NCI-H2227 (cell line): Measurements from ENCODE around the gene NBPF3.
"Not testable (repeated sequence)": the region's sequence is repeated elsewhere in the genome, so short reads cannot be mapped to it uniquely, and the experiment has no call there.

ENCODE experiments used
- DNase-seq: peaks from one replicate; lab custom pipeline; 2025; ENCODE audit not compliant: unreplicated experiment; lab: John Stamatoyannopoulos, UW

NBPF3 gene

DNA sequence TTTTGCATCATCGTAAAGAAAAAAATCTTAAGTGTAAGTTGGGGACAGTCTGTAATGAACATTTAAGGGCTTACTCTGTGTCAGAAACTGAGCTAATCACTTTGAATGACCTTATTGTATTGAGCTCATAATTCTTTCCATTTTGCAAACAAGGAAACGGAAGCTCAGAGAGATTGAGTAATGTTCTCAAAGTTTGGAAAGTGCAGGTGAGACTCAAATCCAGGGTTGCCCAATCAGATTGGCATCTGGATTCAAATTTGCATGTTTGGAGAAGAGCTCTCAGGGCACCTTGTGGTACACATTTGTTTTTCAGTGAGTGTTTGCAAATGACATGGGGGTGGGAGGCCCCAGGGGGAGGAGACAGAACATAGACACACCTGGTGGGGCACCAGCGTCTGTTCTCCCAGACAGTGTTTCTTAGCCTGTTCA, 77.2 kb downstream of the NBPF3 start:
- DNase-seq = no peak

DNA sequence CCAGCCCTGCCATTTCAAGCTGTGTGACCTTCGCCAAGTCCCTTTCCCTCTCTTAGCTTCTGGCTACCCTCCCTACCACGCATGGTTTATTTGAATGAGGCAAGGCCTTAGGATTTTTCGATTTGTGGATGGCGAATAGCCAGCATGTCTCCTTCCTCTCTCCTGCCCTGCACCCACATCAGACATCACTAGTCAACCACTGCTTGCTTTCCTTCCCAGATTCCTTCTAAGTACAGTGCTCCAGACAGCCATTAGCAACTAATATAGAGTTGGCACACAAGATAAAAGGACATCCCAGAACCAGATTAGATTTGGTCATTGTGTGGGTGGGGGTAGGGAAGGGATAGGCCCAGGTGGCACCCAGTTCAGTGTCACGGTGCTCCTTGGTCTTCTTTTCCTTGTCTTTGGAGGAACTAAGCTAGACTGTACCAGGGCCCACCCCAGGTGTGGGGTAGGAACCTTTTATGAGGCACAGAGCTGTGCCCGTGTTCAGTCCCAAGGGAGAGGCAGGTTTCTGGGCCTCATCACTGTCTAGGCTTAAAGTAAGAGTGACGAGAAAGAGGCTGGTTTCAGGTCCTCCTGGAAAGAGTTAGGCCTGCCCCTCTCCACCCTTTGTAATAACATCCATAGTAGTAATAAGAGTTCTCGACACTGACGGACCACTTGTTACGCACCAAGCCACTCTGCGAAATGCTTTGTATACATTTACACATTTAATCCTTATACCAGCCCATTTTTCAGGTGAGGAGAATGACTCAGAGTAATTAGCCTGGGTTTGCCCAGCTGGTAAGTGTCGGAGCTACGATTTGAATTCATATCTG, 77.9 kb downstream of the NBPF3 start:
- DNase-seq = no peak

DNA sequence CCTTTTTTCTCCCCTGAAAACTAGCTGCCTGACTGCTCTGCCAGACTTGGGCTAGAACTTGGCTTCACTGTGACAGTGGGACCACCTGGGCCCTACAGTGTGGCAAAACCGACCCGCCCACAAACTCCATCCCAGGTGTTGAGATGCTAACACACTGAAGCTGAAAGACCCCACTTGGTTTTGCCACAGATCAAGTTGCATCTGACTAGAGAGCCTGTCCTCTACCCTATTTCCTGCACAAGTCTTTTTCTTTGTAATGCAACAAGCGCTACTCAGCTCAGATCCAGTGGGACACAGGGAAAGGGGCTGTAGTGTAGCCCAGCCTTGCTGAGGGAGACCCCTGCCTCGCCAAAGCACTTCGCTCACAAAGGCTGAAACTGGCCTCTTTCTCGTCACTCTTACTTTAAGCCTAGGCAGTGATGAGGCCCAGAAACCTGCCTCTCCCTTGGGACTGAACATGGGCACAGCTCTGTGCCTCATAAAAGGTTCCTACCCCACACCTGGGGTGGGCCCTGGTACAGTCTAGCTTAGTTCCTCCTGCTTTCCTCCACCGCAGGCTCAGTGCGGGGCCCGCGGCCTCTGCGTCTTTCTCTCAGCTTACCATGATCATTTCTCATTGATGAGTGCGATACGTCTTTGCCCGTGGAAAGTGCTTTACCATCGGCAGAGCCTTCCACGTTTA, 79.0 kb downstream of the NBPF3 start:
- DNase-seq = no peak

DNA sequence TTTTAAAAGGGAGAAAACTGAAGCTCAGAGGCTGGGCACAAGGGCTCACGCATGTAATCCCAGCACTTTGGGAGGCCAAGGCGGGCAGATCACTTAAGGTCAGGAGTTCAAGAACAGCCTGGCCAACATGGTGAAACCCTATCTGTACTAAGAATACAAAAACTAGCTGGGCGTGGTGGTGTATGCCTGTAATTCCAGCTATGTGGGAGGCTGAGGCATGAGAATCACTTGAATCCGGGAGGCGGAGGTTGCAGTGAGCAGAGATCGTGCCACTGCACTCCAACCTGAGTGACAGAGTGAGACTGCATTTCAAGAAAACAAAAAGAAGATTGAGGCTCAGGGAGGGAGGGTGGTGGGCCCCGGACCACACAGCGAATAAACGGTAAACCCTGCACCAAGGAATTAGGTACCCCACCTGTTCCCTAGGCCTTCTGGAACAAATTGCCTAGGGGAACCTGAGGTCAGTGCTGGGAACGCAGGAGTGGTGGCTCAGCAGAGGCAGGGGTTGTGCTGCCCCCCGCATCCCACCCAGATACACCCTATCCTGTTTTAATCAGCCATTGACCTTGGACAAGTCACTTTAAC, 79.6 kb downstream of the NBPF3 start:
- DNase-seq = not testable (repeated sequence)

DNA sequence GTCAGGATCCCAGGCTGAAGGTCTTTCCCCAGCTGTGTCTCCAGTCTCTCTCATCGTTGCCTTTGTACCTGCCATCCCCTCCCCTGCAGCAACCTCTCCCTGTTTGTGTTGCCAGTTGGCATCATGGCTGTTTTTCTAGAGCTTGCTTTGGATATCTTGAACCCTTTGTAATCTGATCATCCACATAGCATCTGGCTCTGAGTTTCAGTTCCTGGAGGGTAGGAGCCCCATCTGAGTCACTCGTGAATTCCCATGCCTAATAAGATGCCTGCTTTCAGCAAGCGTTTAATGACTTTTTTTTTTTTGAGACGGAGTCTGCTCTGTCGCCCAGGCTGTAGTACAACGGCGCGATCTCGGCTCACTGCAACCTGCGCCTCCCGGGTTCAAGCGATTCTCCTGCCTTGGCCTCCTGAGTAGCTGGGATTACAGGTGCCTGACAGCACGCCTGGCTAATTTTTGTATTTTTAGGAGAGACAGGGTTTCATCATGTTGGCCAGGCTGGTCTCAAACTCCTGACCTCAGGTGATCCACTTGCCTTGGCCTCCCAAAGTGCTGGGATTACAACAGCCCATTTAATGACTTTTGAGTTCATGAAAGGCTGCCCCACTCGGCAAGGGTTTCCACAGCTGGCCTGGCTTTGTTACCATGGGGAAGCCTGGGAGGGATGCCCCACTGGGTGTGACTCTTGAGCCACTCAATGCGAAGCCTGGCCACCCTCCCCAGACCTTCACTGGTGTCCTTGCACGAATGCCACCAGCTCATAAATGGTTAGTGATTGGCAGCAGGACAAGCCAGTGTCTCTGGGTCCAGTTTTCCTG, 81.2 kb downstream of the NBPF3 start:
- DNase-seq = no peak

DNA sequence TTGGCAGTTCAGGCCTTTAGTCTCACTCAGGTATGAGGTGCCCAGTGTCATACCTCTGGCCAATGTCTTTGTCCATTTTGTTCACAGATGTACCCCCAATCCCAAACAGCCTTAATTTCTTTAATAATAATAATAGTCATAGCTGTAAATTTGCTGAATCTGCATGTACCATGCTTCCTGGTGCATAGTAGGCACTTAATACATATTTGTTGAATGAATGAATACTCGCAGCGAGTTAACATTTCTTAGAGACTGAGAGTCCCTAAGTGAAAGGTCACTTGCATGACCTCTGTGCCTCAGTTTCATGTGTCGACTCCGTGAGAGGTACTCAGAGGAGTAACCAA, 81.8 kb downstream of the NBPF3 start:
- no peak for DNase-seq

DNA sequence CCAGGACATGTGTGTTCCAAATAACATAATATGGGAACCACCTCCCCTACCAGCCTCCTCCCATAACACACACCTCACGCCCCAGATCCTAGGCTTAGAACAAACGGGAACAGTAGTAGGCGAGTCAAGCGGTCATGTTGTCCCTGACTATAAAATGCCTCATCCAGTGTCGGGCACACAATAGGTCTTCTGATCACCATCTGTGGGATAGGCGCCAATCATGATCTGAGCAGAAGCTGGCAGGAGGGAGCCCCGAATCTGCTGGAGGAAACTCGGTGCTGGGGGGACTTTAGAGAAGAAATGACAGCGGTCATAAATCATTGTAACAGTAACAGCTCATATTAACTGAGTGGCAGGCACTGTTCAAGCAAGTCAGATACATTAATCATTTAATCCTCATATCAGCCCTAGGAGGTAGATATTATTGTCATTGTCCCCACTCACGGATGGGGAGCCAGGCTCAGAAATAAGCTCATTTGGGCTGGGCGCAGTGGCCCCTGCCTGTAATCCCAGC, 82.6 kb downstream of the NBPF3 start:
- no peak for DNase-seq

DNA sequence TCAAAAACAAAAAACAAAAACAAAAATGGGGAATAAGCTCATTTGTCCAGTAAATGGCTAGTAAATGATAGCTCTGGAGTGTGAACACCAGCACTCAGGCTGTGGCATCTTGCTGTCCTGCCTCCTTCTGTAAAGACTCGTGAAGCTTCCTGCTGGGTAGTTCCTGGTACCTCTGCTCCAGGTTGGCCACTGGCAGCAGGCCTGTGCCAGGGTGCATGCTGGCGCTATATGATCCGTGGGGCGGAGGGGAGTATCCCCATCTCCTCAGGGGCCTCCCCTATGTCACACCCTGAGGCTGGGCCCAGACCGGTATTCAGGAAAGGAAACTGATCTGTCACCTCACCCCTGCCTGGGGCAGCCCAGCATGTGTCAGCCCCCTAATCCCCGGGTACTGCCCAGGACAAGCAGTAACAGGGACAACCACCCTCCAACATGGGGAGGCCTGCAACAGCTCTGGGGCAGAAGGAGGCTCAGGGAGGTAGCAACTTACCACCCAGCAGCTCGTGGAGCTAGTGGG, 83.4 kb downstream of the NBPF3 start:
- no peak for DNase-seq

DNA sequence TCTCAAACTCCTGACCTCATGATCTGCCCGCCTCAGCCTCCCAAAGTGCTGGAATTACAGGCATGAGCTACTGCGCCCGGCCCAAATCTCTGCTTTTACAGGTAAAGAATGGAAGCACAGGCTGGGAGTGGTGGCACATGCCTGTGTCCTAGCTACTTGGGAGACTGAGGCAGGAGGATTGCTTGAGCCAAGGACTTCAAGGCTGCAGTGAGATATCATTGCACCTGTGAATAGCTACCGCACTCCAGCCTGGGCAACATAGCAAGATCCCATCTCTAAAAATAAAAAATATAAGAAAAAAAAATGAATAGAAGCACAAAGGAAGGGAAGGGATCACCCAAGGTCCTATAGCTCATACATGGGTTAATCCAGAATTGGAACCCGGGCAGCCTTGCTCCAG, 84.3 kb downstream of the NBPF3 start:
- no peak for DNase-seq

DNA sequence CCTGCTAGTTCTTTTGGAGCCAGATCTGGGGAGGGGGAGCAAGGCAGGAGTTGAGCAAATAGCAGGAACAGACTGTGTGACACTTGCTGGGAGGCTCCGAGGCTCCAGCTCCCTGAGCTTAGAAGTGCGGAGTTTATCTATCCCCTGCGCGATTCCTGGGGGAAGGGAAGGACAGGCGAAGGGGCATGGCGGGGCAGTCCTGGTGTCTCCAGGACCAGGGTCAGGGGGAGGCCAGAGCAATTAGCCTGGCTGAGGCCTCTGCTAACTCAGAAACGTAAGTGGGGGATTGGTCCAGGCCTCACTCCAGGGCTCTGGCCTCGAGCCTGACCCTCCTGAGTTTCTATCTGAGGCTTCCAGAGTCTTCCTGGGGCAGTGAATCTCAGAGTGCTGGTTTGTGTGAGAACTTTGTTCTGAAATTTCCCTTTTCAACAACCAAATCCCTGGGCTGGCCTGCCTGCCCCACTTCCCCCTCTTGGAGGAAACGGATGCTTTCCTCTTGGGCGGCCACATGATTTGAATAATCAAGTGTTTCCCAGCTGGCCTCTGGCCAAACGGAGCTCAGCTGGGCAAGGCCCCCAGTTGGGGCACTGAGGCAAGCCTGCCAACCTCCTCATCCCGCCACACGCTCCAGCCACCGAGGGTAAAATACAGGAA, 84.9 kb downstream of the NBPF3 start:
- DNase-seq = no peak

DNA sequence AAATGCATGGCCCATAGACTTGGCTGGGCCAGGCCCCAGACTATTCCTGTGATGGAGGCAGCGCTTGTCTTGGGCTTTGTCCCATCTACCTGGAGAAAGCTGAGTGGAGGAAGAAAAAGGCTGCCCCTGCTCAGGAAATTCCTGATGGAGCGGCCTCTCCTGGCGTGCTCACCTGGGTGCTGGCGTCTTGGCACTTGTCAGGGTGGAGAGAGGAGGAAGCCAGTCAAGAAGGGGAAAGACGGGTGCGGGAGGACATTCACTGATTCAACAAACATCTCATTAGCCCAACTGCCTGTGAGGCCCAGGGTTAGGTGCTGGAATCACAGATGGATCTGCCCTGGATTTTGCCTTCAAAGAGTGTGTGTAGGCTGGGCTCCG, 85.4 kb downstream of the NBPF3 start:
- no peak for DNase-seq

DNA sequence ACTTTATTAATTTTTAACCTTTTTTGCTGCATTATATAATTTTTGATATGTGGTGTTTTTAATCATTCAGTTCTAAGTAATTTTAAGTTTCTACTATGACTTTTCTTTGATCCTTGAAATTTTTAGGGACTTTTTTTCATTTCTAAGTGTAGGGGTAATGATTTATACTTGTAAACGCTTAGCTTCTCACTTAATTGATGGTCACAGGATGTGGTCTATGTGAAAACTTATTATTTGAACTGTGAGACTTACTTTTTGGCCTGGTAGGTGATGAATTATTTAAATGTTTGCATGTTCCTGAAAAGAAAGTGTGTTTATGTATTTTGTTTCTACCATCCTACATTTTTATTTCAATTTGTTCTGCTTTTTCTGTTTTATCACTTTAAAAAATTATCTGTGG, 86.5 kb downstream of the NBPF3 start:
- DNase-seq = no peak

DNA sequence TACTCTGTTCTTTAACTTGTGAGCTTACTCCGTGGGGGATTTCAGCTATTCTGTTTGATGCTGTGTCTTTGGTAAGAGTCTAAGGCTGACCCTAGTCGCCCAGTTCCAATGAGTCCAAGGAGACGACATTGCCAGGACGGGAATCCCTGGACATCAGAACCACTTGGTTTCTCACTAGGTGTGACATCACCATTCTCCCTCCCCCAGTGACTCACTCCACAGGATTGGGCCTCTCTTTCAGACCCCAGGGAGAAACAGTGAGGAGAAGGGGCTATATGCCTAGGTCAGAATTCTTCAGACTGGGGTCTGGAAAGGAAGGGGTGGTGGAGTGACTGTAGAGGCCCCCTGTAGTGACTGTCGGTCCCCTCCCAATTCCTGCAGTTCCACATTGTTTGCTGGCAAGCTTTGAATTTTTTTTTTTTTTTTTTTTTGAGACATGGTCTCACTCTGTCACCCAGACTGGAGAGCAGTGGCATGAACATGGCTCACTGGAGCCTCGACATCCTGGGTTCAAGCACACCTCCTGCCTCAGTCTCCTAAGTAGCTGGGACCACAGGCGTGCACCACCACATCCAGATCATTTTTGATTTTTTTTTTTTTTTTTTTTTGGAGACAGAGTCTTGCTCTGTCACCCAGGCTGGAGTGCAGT, 90.6 kb downstream of the NBPF3 start:
- DNase-seq = no peak

DNA sequence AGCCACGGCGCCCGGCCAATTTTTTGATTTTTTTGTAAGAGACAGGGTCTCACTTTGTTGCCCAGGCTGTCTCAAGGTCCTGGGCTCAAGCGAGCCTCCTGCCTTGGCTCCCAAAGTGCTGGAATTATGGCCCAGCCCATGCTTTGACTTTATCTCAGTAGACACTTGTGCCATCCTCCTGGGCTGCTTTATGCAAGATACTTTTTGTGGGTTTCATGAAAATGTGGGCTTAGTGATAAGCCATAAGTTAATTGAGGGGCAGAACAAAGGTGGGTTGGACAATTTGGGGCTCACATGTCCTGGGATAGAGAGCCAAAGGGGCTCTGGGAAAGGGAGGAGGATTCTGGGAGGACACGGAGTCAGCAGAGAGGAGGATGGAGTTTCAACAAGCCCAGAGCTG, 91.3 kb downstream of the NBPF3 start:
- no peak for DNase-seq

DNA sequence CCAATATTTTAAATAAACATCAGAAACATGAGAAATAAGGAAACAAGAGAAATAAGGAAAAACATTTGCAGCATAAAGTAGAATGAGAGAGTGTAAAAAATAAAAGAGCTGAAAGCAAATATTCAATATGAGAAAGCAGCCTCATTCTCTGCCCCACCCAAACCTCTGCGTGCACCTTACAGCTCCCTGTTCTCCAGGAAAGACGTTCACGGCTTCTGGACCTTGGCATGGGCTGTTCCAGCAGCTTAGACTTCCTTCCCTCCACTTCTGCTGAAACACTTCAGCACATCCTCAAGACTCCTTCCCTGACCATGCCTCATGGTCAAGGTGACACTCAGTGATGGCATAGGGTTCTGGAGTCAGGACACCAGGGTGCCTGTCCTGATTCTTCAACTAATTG, 92.6 kb downstream of the NBPF3 start:
- DNase-seq = no peak

DNA sequence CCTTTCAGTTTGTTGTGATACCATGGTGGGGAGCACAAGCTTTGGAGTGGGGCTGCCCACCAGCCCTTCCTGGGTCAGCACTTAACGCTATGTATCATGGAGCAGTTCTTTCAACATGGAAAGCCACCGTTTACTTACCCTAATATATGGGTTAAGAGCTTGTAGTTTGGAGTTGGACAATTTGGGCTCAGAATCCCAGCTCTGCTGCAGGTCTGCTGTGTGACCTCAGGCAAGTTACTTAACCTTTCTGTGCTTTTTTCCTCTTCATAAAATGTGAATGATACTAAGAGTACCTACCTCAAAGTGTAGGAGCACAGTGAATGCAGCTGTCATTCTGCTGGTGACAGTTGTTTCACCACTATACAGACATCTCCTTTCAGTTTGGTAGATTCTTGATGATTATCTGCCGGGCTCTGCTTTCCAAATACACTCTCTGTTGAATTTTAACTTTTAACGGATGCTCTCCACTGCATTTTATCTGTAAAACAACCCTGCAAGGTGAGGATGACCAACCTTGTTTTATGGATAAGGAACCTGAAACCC, 93.1 kb downstream of the NBPF3 start:
- DNase-seq = no peak

DNA sequence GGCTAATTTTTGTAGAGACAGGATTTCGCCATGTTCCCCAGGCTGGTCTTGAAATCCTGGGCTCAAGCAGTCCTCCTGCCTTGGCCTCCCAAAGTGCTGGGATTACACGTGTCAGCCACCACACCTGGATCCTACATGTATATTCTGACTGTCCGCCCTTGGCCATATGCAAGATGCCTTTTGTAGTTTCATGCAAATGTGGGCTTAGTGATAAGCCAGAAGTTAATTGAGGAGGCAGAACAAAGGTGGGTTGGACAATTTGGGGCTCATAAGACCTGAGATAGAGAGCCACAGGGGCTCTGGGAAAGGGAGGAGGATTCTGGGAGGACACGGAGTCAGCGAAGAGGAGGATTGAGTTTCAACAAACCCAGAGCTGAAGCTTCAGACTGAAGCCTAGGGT, 94.2 kb downstream of the NBPF3 start:
- no peak for DNase-seq
